ENCODE results near the gene TMEM131. TPM values are rescaled to one million over a fixed set of nuclear protein-coding genes. Genes with fewer than 3 reads are reported as not detected.

TMEM131 gene
- total RNA-seq, 1 donor from 2014 or later, result 16.8 TPM

- TF ChIP-seq CTCF (IDR thresholded peaks at IDR 0.05; ENCODE audit: insufficient read depth, low read length, poor library complexity, severe bottlenecking), result no peak
- DNase-seq (ENCODE audit: low read depth), result no peak
- Histone ChIP-seq H3K4me3 (ENCODE audit: low read depth, low read length) (no peak overlapping the region), H3K36me3 (ENCODE audit: control insufficient read depth, insufficient read depth, low read length) (no peaks in the 10 kb centered on the region), H3K27me3 (ENCODE audit: control insufficient read depth, insufficient read depth, low read length) (no peaks in the 10 kb centered on the region)
These were observed 124.5 kb downstream of the TMEM131 start for GRCh38 chr2:97871096-97871780.

GRCh38 chr2:97870396-97870843, 125.3 kb downstream of the TMEM131 start:
- Histone ChIP-seq H3K36me3 (ENCODE audit: control insufficient read depth, insufficient read depth, low read length) (no peaks in the 10 kb centered on the region), H3K27me3 (ENCODE audit: control insufficient read depth, insufficient read depth, low read length) (no peaks in the 10 kb centered on the region), H3K4me3 (ENCODE audit: low read depth, low read length) (no peak overlapping the region)
- no peak for TF ChIP-seq CTCF (IDR thresholded peaks at IDR 0.05; ENCODE audit: insufficient read depth, low read length, poor library complexity, severe bottlenecking)
- DNase-seq (ENCODE audit: low read depth), result no peak

- Histone ChIP-seq H3K27me3 (ENCODE audit: control insufficient read depth, insufficient read depth, low read length) (no peaks in the 10 kb centered on the region), H3K36me3 (ENCODE audit: control insufficient read depth, insufficient read depth, low read length) (no peaks in the 10 kb centered on the region), H3K4me3 (ENCODE audit: low read depth, low read length) (no peak overlapping the region)
- TF ChIP-seq CTCF (IDR thresholded peaks at IDR 0.05; ENCODE audit: insufficient read depth, low read length, poor library complexity, severe bottlenecking), result no peak
- no peak for DNase-seq (ENCODE audit: low read depth)
These were observed 125.9 kb downstream of the TMEM131 start for GRCh38 chr2:97869722-97870346.

- Histone ChIP-seq H3K36me3 (ENCODE audit: control insufficient read depth, insufficient read depth, low read length) (no peaks in the 10 kb centered on the region), H3K4me3 (ENCODE audit: low read depth, low read length) (no peak overlapping the region), H3K27me3 (ENCODE audit: control insufficient read depth, insufficient read depth, low read length) (no peaks in the 10 kb centered on the region)
- no peak for TF ChIP-seq CTCF (IDR thresholded peaks at IDR 0.05; ENCODE audit: insufficient read depth, low read length, poor library complexity, severe bottlenecking)
- DNase-seq (ENCODE audit: low read depth), result peak; percentile 90
These were observed 126.6 kb downstream of the TMEM131 start for GRCh38 chr2:97868986-97869721.

GRCh38 chr2:97863829-97864228, 131.9 kb downstream of the TMEM131 start:
- Histone ChIP-seq H3K36me3 (ENCODE audit: control insufficient read depth, insufficient read depth, low read length) (no peaks in the 10 kb centered on the region), H3K27me3 (ENCODE audit: control insufficient read depth, insufficient read depth, low read length) (no peaks in the 10 kb centered on the region), H3K4me3 (ENCODE audit: low read depth, low read length) (no peak overlapping the region)
- no peak for TF ChIP-seq CTCF (IDR thresholded peaks at IDR 0.05; ENCODE audit: insufficient read depth, low read length, poor library complexity, severe bottlenecking)
- no peak for DNase-seq (ENCODE audit: low read depth)
